ENCODE data around the gene MBP.

- no peak for TF ChIP-seq CTCF (conservative IDR thresholded peaks at IDR 0.05; ENCODE audit: low read depth, low read length)
- no peak for TF ChIP-seq EZH2 (IDR thresholded peaks at IDR 0.05; ENCODE audit: borderline replicate concordance, low read depth, low read length, poor library complexity, severe bottlenecking)
Observed at GRCh38 chr18:76978616-76979015, 154.0 kb downstream of the MBP start.
